H1 (cell line): ENCODE data around the gene AIG1.

Source experiments
- EGR1 ChIP-seq: IDR thresholded peaks from 2 replicates; pipeline ENCODE4 v1.6.1; 2011; ENCODE audit warnings: low read depth, low read length, borderline replicate concordance
- EP300 ChIP-seq, 2 experiments: IDR thresholded peaks; 1 replicate in 1 of 2; 2 replicates in 1 of 2; pipeline ENCODE4 v1.6.1; 2011 to 2012; ENCODE audit warnings: low read depth in 2 of 2, low read length in 2 of 2, mild to moderate bottlenecking in 2 of 2, borderline replicate concordance in 1 of 2, inconsistent platforms in 1 of 2, moderate library complexity in 1 of 2
- EZH2 ChIP-seq: fragments of 200-600 bp; sonication (generic); IDR thresholded peaks from 2 replicates; pipeline ENCODE4 v1.7.1; 2012; ENCODE audit warnings: low read depth, mild to moderate bottlenecking, moderate library complexity, low read length, inconsistent platforms; ENCODE audit not compliant: severe bottlenecking
- POLR2A ChIP-seq, 2 experiments: IDR thresholded peaks; 1 replicate in 1 of 2; 2 replicates in 1 of 2; pipeline ENCODE4 v1.6.1; 2011; ENCODE audit warnings: low read depth in 2 of 2, low read length in 2 of 2, mild to moderate bottlenecking in 2 of 2; ENCODE audit errors: control extremely low read depth in 1 of 2
- POLR2AphosphoS5 ChIP-seq: IDR thresholded peaks from 2 replicates; pipeline ENCODE4 v1.6.1; 2011; ENCODE audit warnings: low read depth, low read length
- SIRT6 ChIP-seq: IDR thresholded peaks from one replicate; pipeline ENCODE4 v1.7.1; 2012; ENCODE audit warnings: low read length, inconsistent platforms
- YY1 ChIP-seq: IDR thresholded peaks from 2 replicates; pipeline ENCODE4 v1.6.1; 2011; ENCODE audit warnings: low read depth, mild to moderate bottlenecking, low read length
- TF ChIP-seq, protein P1 (sequence below), 3 experiments: IDR thresholded peaks; 1 replicate in 2 of 3; 2 replicates in 1 of 3; pipeline versions ENCODE4 v1.5.1 to v1.6.1; 2011; ENCODE audit warnings: low read length in 3 of 3, mild to moderate bottlenecking in 3 of 3, inconsistent platforms in 2 of 3, low read depth in 1 of 3, moderate library complexity in 1 of 3; ENCODE audit not compliant: insufficient read depth in 1 of 3; ENCODE audit errors: control extremely low read depth in 1 of 3

GRCh38 chr6:143110996-143111395 lies 50.3 kb downstream of the AIG1 start:
- TF ChIP-seq POLR2A (IDR thresholded peaks at IDR 0.05; ENCODE audit: control extremely low read depth in 1 of 2, low read depth in 2 of 2, low read length in 2 of 2) (no peak), EGR1 (no peak), EP300 (IDR thresholded peaks at IDR 0.05; ENCODE audit: borderline replicate concordance in 1 of 2, low read depth in 2 of 2, low read length in 2 of 2) (no peak), POLR2AphosphoS5 (no peak), YY1 (no peak), EZH2 (no peak), SIRT6 (no peak)
- TF ChIP-seq, protein P1, sequence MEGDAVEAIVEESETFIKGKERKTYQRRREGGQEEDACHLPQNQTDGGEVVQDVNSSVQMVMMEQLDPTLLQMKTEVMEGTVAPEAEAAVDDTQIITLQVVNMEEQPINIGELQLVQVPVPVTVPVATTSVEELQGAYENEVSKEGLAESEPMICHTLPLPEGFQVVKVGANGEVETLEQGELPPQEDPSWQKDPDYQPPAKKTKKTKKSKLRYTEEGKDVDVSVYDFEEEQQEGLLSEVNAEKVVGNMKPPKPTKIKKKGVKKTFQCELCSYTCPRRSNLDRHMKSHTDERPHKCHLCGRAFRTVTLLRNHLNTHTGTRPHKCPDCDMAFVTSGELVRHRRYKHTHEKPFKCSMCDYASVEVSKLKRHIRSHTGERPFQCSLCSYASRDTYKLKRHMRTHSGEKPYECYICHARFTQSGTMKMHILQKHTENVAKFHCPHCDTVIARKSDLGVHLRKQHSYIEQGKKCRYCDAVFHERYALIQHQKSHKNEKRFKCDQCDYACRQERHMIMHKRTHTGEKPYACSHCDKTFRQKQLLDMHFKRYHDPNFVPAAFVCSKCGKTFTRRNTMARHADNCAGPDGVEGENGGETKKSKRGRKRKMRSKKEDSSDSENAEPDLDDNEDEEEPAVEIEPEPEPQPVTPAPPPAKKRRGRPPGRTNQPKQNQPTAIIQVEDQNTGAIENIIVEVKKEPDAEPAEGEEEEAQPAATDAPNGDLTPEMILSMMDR (IDR thresholded peaks at IDR 0.05; ENCODE audit: control extremely low read depth in 1 of 3, insufficient read depth in 1 of 3, low read depth in 1 of 3, low read length in 3 of 3) = no peak
